OCI-LY1 (cell line): Measurements from ENCODE around the gene CACNB2.

Experiments used
- EZH2 ChIP-seq: fragments of 200-600 bp; sonication (generic), shearing (Covaris generic); IDR thresholded peaks from 2 replicates; pipeline ENCODE4 v1.8.0; 2017; ENCODE audit warnings: borderline replicate concordance, mixed run types, mild to moderate bottlenecking, antibody characterized with exemption, low read length, moderate library complexity, mixed read lengths
- TF ChIP-seq, protein P1 (sequence below): fragments of 200-600 bp; sonication (generic), shearing (Covaris generic); IDR thresholded peaks from 2 replicates; pipeline ENCODE4 v1.5.1; 2017; ENCODE audit warnings: mild to moderate bottlenecking, antibody characterized with exemption, low read length, moderate library complexity, mixed read lengths

- TF ChIP-seq, protein P1, sequence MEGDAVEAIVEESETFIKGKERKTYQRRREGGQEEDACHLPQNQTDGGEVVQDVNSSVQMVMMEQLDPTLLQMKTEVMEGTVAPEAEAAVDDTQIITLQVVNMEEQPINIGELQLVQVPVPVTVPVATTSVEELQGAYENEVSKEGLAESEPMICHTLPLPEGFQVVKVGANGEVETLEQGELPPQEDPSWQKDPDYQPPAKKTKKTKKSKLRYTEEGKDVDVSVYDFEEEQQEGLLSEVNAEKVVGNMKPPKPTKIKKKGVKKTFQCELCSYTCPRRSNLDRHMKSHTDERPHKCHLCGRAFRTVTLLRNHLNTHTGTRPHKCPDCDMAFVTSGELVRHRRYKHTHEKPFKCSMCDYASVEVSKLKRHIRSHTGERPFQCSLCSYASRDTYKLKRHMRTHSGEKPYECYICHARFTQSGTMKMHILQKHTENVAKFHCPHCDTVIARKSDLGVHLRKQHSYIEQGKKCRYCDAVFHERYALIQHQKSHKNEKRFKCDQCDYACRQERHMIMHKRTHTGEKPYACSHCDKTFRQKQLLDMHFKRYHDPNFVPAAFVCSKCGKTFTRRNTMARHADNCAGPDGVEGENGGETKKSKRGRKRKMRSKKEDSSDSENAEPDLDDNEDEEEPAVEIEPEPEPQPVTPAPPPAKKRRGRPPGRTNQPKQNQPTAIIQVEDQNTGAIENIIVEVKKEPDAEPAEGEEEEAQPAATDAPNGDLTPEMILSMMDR: no peak
- TF ChIP-seq EZH2: no peak
Observed at GRCh38 chr10:18231480-18231879, 91.3 kb downstream of the CACNB2 start.
